AG09309 (cell line): ENCODE results near the gene SPG7.

ENCODE experiments used
- DNase-seq: peaks from one replicate; pipeline ENCODE4 v3.0.0-alpha.2; 2010; ENCODE audit warnings: low read depth
- H3K4me3 ChIP-seq: 2 replicates; pipeline ENCODE4 v1.5.1; 2011; ENCODE audit warnings: mild to moderate bottlenecking, low read depth, low read length, moderate library complexity; ENCODE audit not compliant: control insufficient read depth
- CTCF ChIP-seq: IDR thresholded peaks from 2 replicates; pipeline ENCODE4 v1.5.1; 2011; ENCODE audit warnings: mild to moderate bottlenecking, low read depth, low read length, inconsistent platforms; ENCODE audit not compliant: insufficient read depth, control insufficient read depth; ENCODE audit errors: missing control alignments

SPG7 gene

DNA sequence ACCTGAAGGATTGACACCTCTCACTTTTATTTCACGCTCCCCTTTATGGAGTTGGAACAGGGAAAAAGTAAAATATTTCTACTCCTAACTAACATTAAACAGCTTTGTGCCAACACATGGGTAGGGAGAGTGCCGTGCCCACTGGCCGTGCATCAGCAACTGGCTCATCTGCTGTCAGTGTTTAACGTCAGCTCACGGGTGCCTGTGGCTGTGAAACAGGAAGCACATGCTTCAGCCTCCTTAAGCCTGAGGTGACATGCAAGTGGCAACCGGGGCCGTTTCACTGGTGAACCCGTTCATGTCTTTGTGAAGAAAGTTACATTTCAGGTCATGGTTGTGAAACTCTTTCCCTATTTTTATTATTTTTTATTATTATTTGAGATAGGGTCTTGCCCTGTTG, 3.2 kb downstream of the SPG7 start:
- TF ChIP-seq CTCF: no peak
- DNase-seq: no peak
- no peak overlapping the region for H3K4me3 ChIP-seq

- DNase-seq: no peak
- no peak overlapping the region for H3K4me3 ChIP-seq
- no peak for TF ChIP-seq CTCF
Measured at GRCh38 chr16:89512453-89512852, 4.2 kb downstream of the SPG7 start.

- no peak overlapping the region for H3K4me3 ChIP-seq
- no peak for TF ChIP-seq CTCF
- no peak for DNase-seq
Measured at GRCh38 chr16:89517128-89517527, 8.9 kb downstream of the SPG7 start.

DNA sequence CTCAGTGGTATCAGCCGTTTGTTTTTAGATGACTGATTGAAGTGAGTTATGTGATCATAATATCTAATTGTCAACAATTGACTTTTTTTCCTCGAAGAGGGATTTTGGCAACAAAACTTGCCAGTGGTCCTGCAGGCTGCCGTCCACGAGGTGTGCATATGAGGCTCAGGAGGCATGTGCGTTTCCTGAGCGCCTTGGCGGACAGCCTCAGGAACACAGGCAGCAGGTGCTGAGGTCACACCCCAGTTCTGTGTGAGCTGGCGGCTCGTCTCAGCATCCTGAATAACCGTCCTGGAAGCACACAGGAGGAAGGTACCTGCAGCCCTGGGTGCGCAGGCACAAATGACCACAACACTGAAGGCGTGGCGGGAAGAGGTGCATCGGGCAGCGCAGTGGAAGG, 11.7 kb downstream of the SPG7 start:
- DNase-seq: no peak
- TF ChIP-seq CTCF: no peak
- H3K4me3 ChIP-seq: no peak overlapping the region

DNA sequence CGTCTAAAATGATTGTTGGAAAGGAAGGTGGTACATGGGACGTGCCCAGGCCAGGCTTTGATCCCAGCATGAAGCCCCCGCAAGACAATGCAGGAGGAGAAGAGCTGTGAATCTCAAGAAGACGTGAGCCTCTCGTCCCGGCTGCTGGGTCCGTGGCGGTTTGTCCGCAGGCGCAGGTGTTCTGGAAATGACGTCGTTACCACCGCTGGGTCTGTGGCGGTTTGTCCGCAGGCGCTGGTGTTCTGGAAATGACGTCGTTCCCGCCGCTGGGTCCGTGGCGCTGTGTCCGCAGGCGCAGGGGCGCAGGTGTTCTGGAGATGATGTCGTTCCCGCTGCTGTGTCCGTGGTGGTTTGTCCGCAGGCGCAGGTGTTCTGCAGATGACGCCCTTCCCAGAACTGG, 14.1 kb downstream of the SPG7 start:
- no peak for TF ChIP-seq CTCF
- no peak for DNase-seq
- no peak overlapping the region for H3K4me3 ChIP-seq

GRCh38 chr16:89523680-89524344, 15.6 kb downstream of the SPG7 start:
- no peak for DNase-seq
- no peak overlapping the region for H3K4me3 ChIP-seq
- TF ChIP-seq CTCF: no peak
